Measurements from ENCODE around the gene RND2.
"Not testable (repeated sequence)": the region's sequence is repeated elsewhere in the genome, so short reads cannot be mapped to it uniquely, and the experiment has no call there.

Gene RND2, protein sequence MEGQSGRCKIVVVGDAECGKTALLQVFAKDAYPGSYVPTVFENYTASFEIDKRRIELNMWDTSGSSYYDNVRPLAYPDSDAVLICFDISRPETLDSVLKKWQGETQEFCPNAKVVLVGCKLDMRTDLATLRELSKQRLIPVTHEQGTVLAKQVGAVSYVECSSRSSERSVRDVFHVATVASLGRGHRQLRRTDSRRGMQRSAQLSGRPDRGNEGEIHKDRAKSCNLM

DNA sequence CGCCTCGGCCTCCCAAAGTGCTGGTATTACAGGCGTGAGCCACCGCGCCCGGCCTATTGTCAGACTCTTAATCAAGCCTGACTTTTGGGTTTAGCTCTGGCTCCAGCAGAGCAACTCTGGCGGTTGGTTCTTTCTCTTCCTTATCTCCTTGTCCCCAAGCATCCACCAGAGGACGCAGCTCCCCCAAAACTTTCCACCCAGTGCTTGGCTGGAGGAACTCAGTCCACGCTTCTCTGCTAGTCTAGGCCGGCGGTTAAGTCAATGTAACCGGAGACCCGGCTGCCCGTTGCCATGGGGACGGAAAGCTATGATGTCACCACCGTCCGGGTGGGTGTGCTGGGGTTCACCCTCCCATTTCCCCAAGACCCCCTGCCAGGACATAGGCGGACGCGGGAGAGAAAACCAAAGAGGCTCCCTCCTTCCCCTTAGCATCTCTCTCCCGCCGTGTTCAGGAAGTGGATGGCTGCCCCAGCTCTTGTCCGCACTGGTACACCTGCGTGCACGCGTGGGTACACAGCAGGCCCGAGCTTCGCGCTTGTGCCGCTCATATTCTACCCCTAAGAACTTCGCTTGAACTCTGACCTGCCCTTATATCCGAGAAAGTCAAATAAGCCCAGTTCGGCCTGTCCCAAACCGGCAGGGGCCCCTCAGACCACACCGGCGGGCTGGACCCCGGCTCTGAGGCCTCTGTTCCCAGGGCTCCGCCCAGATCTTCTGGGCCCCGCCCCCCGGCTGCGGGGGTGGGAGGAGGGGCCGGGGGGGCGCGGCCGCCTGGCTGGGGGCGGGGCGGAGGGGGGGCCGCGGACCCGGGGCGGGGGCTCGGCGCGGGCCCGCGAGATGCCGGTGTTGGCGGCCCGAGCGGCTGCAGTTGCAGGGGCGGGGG, at the start of gene RND2:
Gene RND2 (plus strand): TSS at position 825 of the 883 bp plus-strand sequence. CDS start 117 bp downstream, outside the sequence.
- no peak for TF ChIP-seq POLR2A (IDR thresholded peaks at IDR 0.05; ENCODE audit: low read length)
- no peak for TF ChIP-seq GATA1 (IDR thresholded peaks at IDR 0.05; ENCODE audit: low read depth, low read length)
- DNase-seq = peak; percentile 86 to 91

DNA sequence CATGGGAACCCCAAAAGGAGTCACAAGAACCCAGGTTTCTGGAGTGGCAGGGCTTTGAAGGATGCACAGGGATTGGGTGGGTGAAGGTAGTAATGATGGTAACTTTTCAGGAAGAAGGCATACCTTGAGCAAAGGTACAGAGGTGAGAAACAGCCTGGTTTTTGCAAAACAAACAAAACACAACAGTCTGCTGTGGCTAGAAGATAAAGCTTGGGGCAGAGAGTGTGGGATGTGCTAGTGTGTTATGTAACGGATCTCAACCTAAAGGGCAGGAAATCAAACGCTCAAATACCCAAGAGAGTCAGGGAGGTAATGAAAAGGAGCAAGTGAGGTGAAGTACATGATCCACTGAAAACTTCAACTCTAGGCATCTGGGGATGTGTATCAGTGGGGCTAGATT, 49.8 kb upstream of the RND2 start:
- TF ChIP-seq POLR2A (IDR thresholded peaks at IDR 0.05; ENCODE audit: low read length) (no peak), GATA1 (IDR thresholded peaks at IDR 0.05; ENCODE audit: low read depth, low read length) (no peak)
- DNase-seq = no peak

DNA sequence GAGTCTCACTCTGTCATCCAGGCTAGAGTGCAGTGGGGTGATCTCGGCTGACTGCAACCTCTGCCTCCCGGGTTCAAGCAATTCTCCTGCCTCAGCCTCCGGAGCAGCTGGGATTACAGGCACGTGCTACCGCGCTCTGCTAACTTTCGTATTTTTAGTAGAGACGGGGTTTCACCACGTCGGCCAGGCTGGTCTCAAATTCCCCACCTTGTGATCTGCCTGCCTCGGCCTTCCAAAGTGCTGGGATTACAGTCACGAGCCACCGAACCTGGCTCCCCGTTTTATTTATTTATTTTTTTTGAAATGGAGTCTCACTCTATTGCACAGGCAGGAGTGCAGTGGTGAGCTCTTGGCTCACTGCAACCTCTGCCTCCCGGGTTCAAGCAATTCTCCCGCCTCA, 49.3 kb upstream of the RND2 start:
- DNase-seq = not testable (repeated sequence)

DNA sequence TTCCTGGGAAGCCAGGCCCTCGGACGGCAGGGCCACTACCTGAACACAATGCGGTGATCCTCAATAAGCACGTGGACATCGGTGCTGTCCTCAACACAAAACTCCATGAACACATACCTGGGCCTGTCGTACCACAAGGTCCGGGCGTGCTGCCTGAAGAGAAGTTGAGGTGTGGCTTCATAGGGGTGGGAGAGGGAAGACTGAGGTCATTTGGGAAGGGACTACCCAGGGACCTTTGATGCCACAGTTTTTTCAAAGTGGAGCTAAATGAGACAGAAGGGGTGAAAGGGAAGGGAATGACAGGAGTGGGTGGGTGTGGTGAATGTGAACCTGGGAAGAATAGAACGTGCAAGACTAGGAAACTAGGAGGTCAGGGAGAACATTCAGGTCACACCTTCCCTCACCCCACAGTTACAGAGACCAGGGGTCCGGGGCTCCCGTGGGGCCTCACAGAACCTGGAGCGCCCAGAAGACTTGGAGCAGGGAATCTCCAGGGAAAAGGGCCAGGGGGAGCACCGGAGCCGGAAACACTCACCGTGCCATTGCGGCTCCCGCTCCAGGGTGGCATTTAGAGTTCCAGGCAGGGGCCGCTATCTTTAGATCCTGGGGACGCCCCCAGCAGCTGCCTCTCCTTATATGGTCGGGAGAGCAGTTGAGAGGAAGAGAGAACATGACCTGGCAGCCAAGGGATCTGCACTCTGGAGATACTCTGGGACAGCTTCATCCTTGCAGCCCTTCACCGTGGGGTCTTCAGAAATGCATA, 45.3 kb upstream of the RND2 start, which contains the start of gene PTGES3L:
Gene PTGES3L (minus strand): TSS at position 570 of the 763 bp plus-strand sequence. CDS start 27 bp downstream, at position 543.
- peak; percentile 80 to 81 for DNase-seq

DNA sequence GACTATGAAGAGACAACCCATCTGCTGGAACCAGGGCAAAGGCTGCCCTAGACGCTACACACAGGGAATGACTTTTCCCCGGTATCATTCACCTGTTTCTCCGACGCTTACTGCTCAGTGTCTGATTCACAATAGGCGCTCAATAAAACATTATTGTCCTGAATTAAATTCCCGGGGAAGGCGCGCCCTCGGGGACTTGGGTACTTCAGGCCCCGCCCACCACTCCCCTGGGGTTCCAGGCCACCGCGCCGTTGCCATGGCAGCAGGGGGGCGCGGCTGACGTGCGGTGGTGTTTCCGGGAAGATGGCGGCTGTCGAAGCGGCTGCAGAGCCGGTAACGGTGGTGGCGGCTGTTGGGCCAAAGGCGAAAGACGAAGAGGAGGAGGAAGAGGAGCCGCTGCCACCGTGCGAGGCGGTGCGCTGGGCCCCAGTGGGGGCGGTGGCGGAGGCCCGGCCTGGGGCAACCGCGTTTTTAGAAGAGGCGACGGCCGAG, 44.7 kb upstream of the RND2 start, which contains the start of gene RUNDC1:
Gene RUNDC1 (plus strand): TSS at position 292 of the 492 bp plus-strand sequence. CDS start 12 bp downstream, at position 304.
- peak; percentile 93 to 96 for DNase-seq
- TF ChIP-seq POLR2A (IDR thresholded peaks at IDR 0.05; ENCODE audit: low read length) = peak; percentile 60
- TF ChIP-seq GATA1 (IDR thresholded peaks at IDR 0.05; ENCODE audit: low read depth, low read length) = no peak

More for the DNA sequence above, 45.3 kb upstream of the RND2 start, which contains the start of gene PTGES3L:
- TF ChIP-seq POLR2A (IDR thresholded peaks at IDR 0.05; ENCODE audit: low read length) (no peak), GATA1 (IDR thresholded peaks at IDR 0.05; ENCODE audit: low read depth, low read length) (no peak)

DNA sequence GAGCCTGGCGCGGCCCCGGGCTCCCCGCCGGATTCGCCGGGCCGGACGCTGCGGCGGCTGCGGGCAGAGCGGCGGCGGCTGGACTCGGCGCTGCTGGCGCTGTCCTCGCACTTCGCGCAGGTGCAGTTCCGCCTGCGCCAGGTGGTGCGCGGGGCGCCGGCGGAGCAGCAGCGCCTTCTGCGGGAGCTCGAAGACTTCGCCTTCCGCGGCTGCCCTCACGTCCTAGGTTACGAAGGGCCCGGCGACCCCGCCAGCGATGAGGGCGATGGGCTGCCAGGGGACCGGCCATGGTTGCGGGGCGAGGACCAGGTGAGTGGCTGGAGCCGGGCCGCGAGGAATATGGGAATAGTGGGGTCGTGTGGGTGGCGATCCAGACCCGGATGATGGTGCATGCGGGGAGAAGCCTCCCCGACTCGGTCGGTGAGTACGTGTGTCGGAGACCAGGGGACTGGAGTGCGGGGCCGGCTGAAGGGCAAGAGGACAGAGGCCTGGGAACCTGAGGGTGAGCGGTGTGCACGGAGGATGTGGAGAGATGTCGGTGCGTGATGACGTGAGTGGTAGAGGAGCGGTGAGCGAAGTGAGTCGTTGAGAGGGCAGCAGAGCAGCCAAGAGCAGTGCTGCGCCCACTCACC, 44.1 kb upstream of the RND2 start:
- TF ChIP-seq GATA1 (IDR thresholded peaks at IDR 0.05; ENCODE audit: low read depth, low read length) (no peak), POLR2A (IDR thresholded peaks at IDR 0.05; ENCODE audit: low read length) (peak; percentile 27)
- peak; percentile 68 to 81 for DNase-seq

DNA sequence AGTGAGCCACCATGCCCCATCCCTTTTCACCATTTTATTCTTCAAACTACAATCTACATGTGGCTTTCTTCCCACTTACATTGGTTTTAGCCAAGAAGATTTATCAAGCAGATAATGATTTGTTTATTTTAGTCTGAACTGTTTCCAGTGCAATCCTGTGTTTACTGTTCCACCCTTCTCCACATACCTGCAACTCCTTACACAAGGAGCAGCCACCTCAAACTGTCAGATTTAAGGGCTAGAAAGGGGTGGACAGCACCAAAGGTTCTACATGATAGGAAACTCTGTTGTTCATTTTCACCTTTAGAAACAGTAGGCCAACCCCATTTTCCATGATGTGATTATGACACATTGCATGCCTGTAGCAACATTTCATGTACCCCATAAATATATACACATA, 42.8 kb upstream of the RND2 start:
- DNase-seq = no peak
- TF ChIP-seq GATA1 (IDR thresholded peaks at IDR 0.05; ENCODE audit: low read depth, low read length) (no peak), POLR2A (IDR thresholded peaks at IDR 0.05; ENCODE audit: low read length) (no peak)

DNA sequence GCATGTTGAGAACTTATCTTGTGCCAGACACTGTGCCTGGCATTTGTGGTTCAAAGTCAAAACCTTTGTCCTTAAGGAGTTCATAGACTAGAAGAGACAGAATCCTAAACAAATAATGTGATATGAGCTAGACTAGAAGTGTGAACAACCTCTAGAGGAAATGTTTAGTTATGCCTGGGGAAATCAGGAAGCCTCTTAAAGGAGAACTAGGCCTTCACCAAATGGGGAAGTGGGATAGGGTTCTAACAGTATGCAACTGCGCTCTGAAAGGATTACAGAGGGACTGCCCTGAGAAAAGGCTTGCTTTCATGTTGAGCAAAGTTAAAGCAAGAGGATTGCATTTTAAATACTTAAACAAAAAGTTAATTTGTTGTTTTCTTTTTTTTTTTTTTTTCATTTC, 39.8 kb upstream of the RND2 start:
- DNase-seq = no peak
- TF ChIP-seq GATA1 (IDR thresholded peaks at IDR 0.05; ENCODE audit: low read depth, low read length) = no peak
- TF ChIP-seq POLR2A (IDR thresholded peaks at IDR 0.05; ENCODE audit: low read length) = no peak

DNA sequence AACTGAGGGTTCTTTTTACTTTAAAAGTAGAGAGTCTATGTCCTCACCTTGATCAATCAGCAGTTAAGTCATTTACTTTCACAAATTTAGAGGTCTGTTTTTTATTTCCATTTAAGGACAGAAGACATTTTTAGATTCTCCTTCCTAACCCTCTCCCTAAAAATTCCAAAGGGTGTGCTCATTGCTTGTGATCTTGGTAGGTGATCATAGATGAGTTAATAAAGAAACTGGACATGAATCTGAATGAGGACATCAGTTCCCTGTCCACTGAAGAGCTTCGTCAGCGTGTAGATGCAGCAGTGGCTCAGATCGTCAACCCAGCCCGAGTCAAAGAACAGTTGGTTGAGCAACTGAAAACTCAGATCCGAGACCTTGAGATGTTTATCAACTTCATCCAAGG, 35.9 kb upstream of the RND2 start:
- TF ChIP-seq POLR2A (IDR thresholded peaks at IDR 0.05; ENCODE audit: low read length) (no peak), GATA1 (IDR thresholded peaks at IDR 0.05; ENCODE audit: low read depth, low read length) (no peak)
- DNase-seq = no peak

DNA sequence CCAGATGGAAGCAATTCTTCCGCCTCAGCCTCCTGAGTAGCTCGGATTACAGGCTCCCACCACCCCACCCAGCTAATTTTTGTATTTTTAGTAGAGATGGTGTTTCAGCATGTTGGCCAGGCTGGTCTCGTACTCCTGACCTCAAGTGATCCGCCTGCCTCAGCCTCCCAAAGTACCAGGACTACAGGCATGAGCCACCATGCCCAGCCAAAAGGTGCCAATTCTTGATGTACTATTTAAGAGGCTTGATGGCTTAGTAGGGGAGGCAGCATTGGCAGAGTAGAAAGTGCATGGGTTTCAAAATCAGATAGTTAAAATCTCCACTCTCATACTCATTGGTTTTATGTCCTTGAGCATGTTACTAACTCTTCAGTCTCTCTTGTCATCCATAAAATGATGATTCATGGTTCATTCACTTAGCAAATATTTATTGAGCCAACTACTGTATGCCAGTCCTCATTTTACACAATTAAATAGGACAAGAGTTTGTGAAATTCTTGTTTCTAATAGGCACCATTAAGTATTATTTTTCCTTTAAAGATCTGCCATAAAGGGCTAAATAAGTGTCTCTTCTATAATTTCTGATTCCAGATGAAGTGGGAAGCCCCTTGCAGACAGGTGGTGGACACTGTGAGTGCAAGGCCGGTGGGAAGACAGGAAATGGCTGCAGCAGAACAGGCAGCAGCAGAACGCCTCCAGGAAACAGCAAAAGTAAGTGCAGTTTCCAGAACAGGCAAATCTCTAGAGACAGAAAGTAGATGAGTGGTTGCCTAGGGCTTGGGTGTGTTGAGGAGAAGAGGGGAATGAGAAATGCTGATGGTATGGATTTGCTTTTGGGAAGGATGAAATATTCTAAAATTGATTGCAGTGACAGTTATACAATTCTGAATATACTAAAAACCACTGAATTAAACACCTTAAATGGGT, 35.0 kb upstream of the RND2 start:
- no peak for DNase-seq
- TF ChIP-seq GATA1 (IDR thresholded peaks at IDR 0.05; ENCODE audit: low read depth, low read length) (no peak), POLR2A (IDR thresholded peaks at IDR 0.05; ENCODE audit: low read length) (no peak)

DNA sequence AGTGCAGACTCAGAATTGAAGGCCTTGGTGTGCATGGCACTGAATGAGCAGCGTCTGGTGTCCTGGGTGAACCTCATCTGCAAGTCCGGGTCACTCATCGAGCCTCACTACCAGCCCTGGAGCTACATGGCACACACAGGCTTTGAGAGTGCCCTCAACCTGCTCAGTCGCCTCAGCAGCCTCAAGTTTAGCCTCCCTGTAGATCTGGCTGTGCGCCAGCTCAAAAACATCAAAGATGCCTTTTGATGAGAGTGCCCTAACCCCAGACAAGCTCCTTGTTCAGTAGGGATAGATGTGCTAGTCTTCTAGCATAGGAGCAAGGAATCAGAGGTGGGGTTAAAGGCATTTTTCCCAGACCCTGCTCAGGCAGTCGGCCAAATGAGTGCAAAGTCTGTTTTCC, 33.6 kb upstream of the RND2 start:
- DNase-seq = no peak
- TF ChIP-seq POLR2A (IDR thresholded peaks at IDR 0.05; ENCODE audit: low read length) (no peak), GATA1 (IDR thresholded peaks at IDR 0.05; ENCODE audit: low read depth, low read length) (no peak)

DNA sequence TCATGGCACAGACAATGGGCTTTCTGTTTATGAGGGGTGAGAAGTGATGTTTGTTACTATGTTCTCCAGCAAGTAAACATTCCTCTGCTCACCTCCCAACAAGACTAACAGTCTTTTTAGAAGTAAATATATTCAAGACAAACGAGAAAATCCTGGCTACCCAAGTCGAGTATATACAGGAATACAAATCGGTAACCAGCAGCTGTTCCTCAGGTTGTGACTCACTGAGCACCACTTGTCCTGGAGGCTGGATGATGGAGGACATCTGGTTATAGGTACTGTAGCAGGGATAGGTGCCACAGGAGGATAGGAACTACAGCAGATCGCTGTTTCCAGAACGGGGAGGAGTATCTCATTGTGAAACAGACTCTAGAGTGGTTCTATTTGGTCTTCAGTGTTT, 32.2 kb upstream of the RND2 start:
- DNase-seq = no peak
- TF ChIP-seq GATA1 (IDR thresholded peaks at IDR 0.05; ENCODE audit: low read depth, low read length) (no peak), POLR2A (IDR thresholded peaks at IDR 0.05; ENCODE audit: low read length) (no peak)

DNA sequence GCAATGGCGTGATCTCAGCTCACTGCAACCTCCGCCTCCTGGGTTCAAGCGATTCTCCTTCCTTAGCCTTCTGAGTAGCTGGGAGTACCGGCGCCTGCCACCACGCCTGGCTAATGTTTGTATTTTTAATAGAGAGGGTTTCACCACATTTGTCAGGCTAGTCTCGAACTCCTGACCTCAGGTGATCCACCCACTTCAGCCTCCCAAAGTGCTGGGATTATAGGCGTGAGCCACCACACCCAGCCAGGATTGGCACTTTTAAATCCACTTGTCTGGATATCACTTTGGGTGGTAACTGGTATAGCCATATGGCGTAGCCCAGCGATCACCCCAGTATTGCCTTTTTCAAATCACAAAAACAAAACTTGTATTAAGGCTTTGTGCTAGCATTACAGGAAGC, 31.1 kb upstream of the RND2 start:
- not testable (repeated sequence) for DNase-seq

All from erythroblast (primary cell).